ENCODE results near the gene RAPGEF1. TPM values are rescaled to one million over a fixed set of nuclear protein-coding genes. Genes with fewer than 3 reads are reported as not detected.

RAPGEF1 gene
- total RNA-seq, 2 donors from 2014 or later: 28.6 to 63.8 TPM

GRCh38 chr9:131668439-131669268 is 71.2 kb downstream of the RAPGEF1 start:
- no peak for TF ChIP-seq POLR2AphosphoS5 (IDR thresholded peaks at IDR 0.05)
- no peak for TF ChIP-seq POLR2A (IDR thresholded peaks at IDR 0.05)
- no peak for TF ChIP-seq CTCF (IDR thresholded peaks at IDR 0.05)
- WGBS: 35% methylated on average over 15 of the region's 15 CpGs
- no peaks in the 10 kb centered on the region for H3K9me3 ChIP-seq
- H3K4me1 ChIP-seq (replicated peaks): peaks cover 9% of the 10 kb centered on the region
- peak overlapping the region; percentile 18 to 58 for H3K27ac ChIP-seq
- H3K4me3 ChIP-seq: no peak overlapping the region
- no peak for DNase-seq (ENCODE audit: low spot score)
- no peaks in the 10 kb centered on the region for H3K27me3 ChIP-seq (replicated peaks; ENCODE audit: insufficient read depth)
- intact Hi-C loops (cut with DNase I): no loop called here
- H3K36me3 ChIP-seq: no peaks in the 10 kb centered on the region

- no peak for DNase-seq (ENCODE audit: low spot score)
- Histone ChIP-seq H3K9me3 (no peaks in the 10 kb centered on the region), H3K36me3 (no peaks in the 10 kb centered on the region), H3K4me3 (no peak overlapping the region), H3K27ac (peak overlapping the region; percentile 18 to 20), H3K27me3 (replicated peaks; ENCODE audit: insufficient read depth) (no peaks in the 10 kb centered on the region), H3K4me1 (replicated peaks) (peaks cover 9% of the 10 kb centered on the region)
- WGBS: 92% methylated on average over 9 of the region's 9 CpGs
- no peak for TF ChIP-seq POLR2AphosphoS5 (IDR thresholded peaks at IDR 0.05)
- intact Hi-C loops (cut with DNase I): no loop called here
These were observed 71.8 kb downstream of the RAPGEF1 start for GRCh38 chr9:131668057-131668438.

- no peak for DNase-seq (ENCODE audit: low spot score)
- TF ChIP-seq CTCF (IDR thresholded peaks at IDR 0.05): no peak
- no peak for TF ChIP-seq POLR2A (IDR thresholded peaks at IDR 0.05)
- TF ChIP-seq POLR2AphosphoS5 (IDR thresholded peaks at IDR 0.05): no peak
- Histone ChIP-seq H3K36me3 (no peaks in the 10 kb centered on the region), H3K27me3 (replicated peaks; ENCODE audit: insufficient read depth) (no peaks in the 10 kb centered on the region), H3K27ac (peak overlapping the region in 1 of 2 donors; percentile 18), H3K4me1 (replicated peaks) (peaks cover 9% of the 10 kb centered on the region), H3K4me3 (no peak overlapping the region), H3K9me3 (no peaks in the 10 kb centered on the region)
- WGBS: 68% methylated on average over 7 of the region's 7 CpGs
- intact Hi-C loops (cut with DNase I): no loop called here
These were observed 72.3 kb downstream of the RAPGEF1 start for GRCh38 chr9:131667576-131667975.

GRCh38 chr9:131666774-131667173 is 73.1 kb downstream of the RAPGEF1 start:
- DNase-seq (ENCODE audit: low spot score): no peak
- no peaks in the 10 kb centered on the region for H3K9me3 ChIP-seq
- 98% methylated on average over 8 of the region's 8 CpGs for WGBS
- TF ChIP-seq POLR2A (IDR thresholded peaks at IDR 0.05) (no peak), CTCF (IDR thresholded peaks at IDR 0.05) (no peak), POLR2AphosphoS5 (IDR thresholded peaks at IDR 0.05) (no peak)
- H3K4me3 ChIP-seq: no peak overlapping the region
- intact Hi-C loops (cut with DNase I): no loop called here
- no peaks in the 10 kb centered on the region for H3K36me3 ChIP-seq
- H3K4me1 ChIP-seq (replicated peaks): peaks cover 9% of the 10 kb centered on the region
- no peaks in the 10 kb centered on the region for H3K27me3 ChIP-seq (replicated peaks; ENCODE audit: insufficient read depth)
- H3K27ac ChIP-seq: no peak overlapping the region

GRCh38 chr9:131666029-131666428 is 73.8 kb downstream of the RAPGEF1 start:
- intact Hi-C loops (cut with DNase I): no loop called here
- no peak for DNase-seq (ENCODE audit: low spot score)
- H3K27ac ChIP-seq: no peak overlapping the region
- no peaks in the 10 kb centered on the region for H3K9me3 ChIP-seq
- no peak overlapping the region for H3K4me3 ChIP-seq
- no peaks in the 10 kb centered on the region for H3K27me3 ChIP-seq (replicated peaks; ENCODE audit: insufficient read depth)
- peaks cover 9% of the 10 kb centered on the region for H3K4me1 ChIP-seq (replicated peaks)
- WGBS: 68% methylated on average over 4 of the region's 4 CpGs
- TF ChIP-seq CTCF (IDR thresholded peaks at IDR 0.05): no peak
- TF ChIP-seq POLR2A (IDR thresholded peaks at IDR 0.05): no peak
- no peak for TF ChIP-seq POLR2AphosphoS5 (IDR thresholded peaks at IDR 0.05)
- H3K36me3 ChIP-seq: no peaks in the 10 kb centered on the region
